Liver (tissue), 9 donors: Measurements from ENCODE around the gene STOML3. TPM values are rescaled to one million over a fixed set of nuclear protein-coding genes. Genes with fewer than 3 reads are reported as not detected.

Experiments
- DNase-seq: peaks from one replicate; pipeline ENCODE4 v3.0.0-alpha.2; 2017; ENCODE audit warnings: low spot score
- H3K27ac ChIP-seq, 2 donors: one replicate each; pipeline ENCODE4 v1.7.0; 2013; ENCODE audit warnings: inconsistent platforms in 2 of 2, low read length in 2 of 2, control low read depth in 1 of 2, low read depth in 1 of 2, mild to moderate bottlenecking in 1 of 2
- H3K27me3 ChIP-seq, 4 donors: one replicate each; pipeline versions ENCODE4 v1.6.1 to v1.7.0; 2013; ENCODE audit warnings: low read length in 3 of 4, inconsistent platforms in 1 of 4, mild to moderate bottlenecking in 1 of 4, moderate library complexity in 1 of 4; ENCODE audit not compliant: control insufficient read depth in 4 of 4, insufficient read depth in 4 of 4
- H3K36me3 ChIP-seq, 4 donors: one replicate each; pipeline versions ENCODE4 v1.6.1 to v1.7.0; 2013; ENCODE audit warnings: low read length in 3 of 4, mild to moderate bottlenecking in 3 of 4, low read depth in 1 of 4, moderate library complexity in 1 of 4; ENCODE audit not compliant: control insufficient read depth in 4 of 4, insufficient read depth in 3 of 4
- H3K4me1 ChIP-seq, 4 donors: one replicate each; pipeline versions ENCODE4 v1.6.1 to v1.7.0; 2013; ENCODE audit warnings: low read length in 3 of 4, mild to moderate bottlenecking in 3 of 4, moderate library complexity in 1 of 4; ENCODE audit not compliant: control insufficient read depth in 4 of 4, insufficient read depth in 4 of 4
- H3K4me3 ChIP-seq, 3 donors: one replicate each; pipeline versions ENCODE4 v1.6.1 to v1.7.0; 2013; ENCODE audit warnings: low read length in 3 of 3, control low read depth in 1 of 3, low read depth in 1 of 3, mild to moderate bottlenecking in 1 of 3
- H3K9ac ChIP-seq, 2 donors: one replicate each; pipeline ENCODE4 v1.7.0; 2013; ENCODE audit warnings: low read length in 2 of 2, mild to moderate bottlenecking in 2 of 2, moderate library complexity in 2 of 2, control low read depth in 1 of 2, low read depth in 1 of 2
- H3K9me3 ChIP-seq, 4 donors: one replicate each; pipeline versions ENCODE4 v1.6.1 to v1.7.0; 2013; ENCODE audit warnings: low read length in 3 of 4; ENCODE audit not compliant: control insufficient read depth in 4 of 4
- ATF3 ChIP-seq: IDR thresholded peaks from 2 replicates; pipeline ENCODE4 v1.6.1; 2016; ENCODE audit warnings: antibody characterized with exemption
- CTCF ChIP-seq: fragments of 150-350 bp; IDR thresholded peaks from 2 replicates; pipeline ENCODE4 v1.5.1; 2017; ENCODE audit warnings: improper control_type of control experiment, low read depth, low read length; ENCODE audit not compliant: missing input control
- EGR1 ChIP-seq, 2 donors: IDR thresholded peaks; 2 replicates each; pipeline ENCODE4 v1.6.1; 2016 to 2018; ENCODE audit warnings: antibody characterized with exemption in 2 of 2, low read depth in 2 of 2
- FOXA1 ChIP-seq: IDR thresholded peaks from 2 replicates; pipeline ENCODE4 v1.6.1; 2016; ENCODE audit warnings: antibody characterized with exemption
- FOXA2 ChIP-seq: IDR thresholded peaks from 2 replicates; pipeline ENCODE4 v1.6.1; 2016; ENCODE audit warnings: antibody characterized with exemption
- GABPA ChIP-seq, 2 donors: IDR thresholded peaks in 1 of 2; conservative IDR thresholded peaks in 1 of 2; 2 replicates each; pipeline ENCODE4 v1.6.1; 2016; ENCODE audit warnings: antibody characterized with exemption in 2 of 2, mild to moderate bottlenecking in 1 of 2, moderate library complexity in 1 of 2
- HNF4A ChIP-seq, 2 donors: conservative IDR thresholded peaks; 2 replicates each; pipeline ENCODE4 v1.6.1; 2016; ENCODE audit warnings: antibody characterized with exemption in 2 of 2, mild to moderate bottlenecking in 2 of 2
- HNF4G ChIP-seq: IDR thresholded peaks from 2 replicates; pipeline ENCODE4 v1.6.1; 2016; ENCODE audit warnings: antibody characterized with exemption
- JUND ChIP-seq, 2 donors: IDR thresholded peaks; 2 replicates each; pipeline ENCODE4 v1.6.1; 2016; ENCODE audit warnings: antibody characterized with exemption in 2 of 2
- MAX ChIP-seq: IDR thresholded peaks from 2 replicates; pipeline ENCODE4 v1.6.1; 2016; ENCODE audit warnings: antibody characterized with exemption
- NR2F2 ChIP-seq: IDR thresholded peaks from 2 replicates; pipeline ENCODE4 v1.6.1; 2016; ENCODE audit warnings: antibody characterized with exemption
- RAD21 ChIP-seq, 2 donors: IDR thresholded peaks; 2 replicates each; pipeline ENCODE4 v1.6.1; 2016; ENCODE audit warnings: antibody characterized with exemption in 2 of 2, mild to moderate bottlenecking in 2 of 2
- REST ChIP-seq: IDR thresholded peaks from 2 replicates; pipeline ENCODE4 v1.6.1; 2016; ENCODE audit warnings: antibody characterized with exemption, mild to moderate bottlenecking
- RXRA ChIP-seq, 2 donors: IDR thresholded peaks; 2 replicates each; pipeline ENCODE4 v1.6.1; 2017 to 2018; ENCODE audit warnings: antibody characterized with exemption in 2 of 2, mild to moderate bottlenecking in 1 of 2
- SP1 ChIP-seq: IDR thresholded peaks from 2 replicates; pipeline ENCODE4 v1.6.1; 2018; ENCODE audit warnings: antibody characterized with exemption, mild to moderate bottlenecking
- TAF1 ChIP-seq: conservative IDR thresholded peaks from 2 replicates; pipeline ENCODE4 v1.6.1; 2016; ENCODE audit warnings: antibody characterized with exemption, mild to moderate bottlenecking
- YY1 ChIP-seq: IDR thresholded peaks from 2 replicates; pipeline ENCODE4 v1.6.1; 2016; ENCODE audit warnings: antibody characterized with exemption, mild to moderate bottlenecking
- ZBTB33 ChIP-seq: IDR thresholded peaks from 2 replicates; pipeline ENCODE4 v1.6.1; 2016; ENCODE audit warnings: antibody characterized with exemption
- WGBS: extraction: QIAGEN DNeasy Blood & Tissue Kit; methylation state at CpG from one replicate; pipeline ENCODE4 v1.1.7; 2013; 5-methylcytosine and 5-hydroxymethylcytosine counted together
- polyA plus RNA-seq, 2 donors: library from polyadenylated mRNA; stranded (reverse) in 1 of 2; unstranded in 1 of 2; fragments of 200-250 nt in 1 of 2; fragments of >200 nt in 1 of 2; fragmentation: Nextera tagmentation in 1 of 2; extraction: Ambion mirVana in 1 of 2; gene quantifications; one replicate each; pipeline versions ENCODE4 v1.2.1 to v1.2.3, GENCODE V29; 2013 to 2015
- total RNA-seq, 2 donors: library from RNA; depleted of rRNA; stranded (reverse); fragments of >200 nt; gene quantifications; one replicate each; pipeline ENCODE4 v1.2.3, GENCODE V29; 2014
- donor health status: healthy.
- donor health status: healthy.
- donor health status: healthy.
- donor health status: healthy.
- donor health status: healthy.

Gene STOML3
- total and polyA plus RNA-seq, 4 donors, result not detected

GRCh38 chr13:39037880-39038568, 47.4 kb upstream of the STOML3 start, which contains the start of the genes NHLRC3 and PROSER1:
Gene NHLRC3, plus strand, starts transcription at chr13:39038456. Its CDS starts 184 bp downstream, at chr13:39038640.
Gene PROSER1, minus strand, starts transcription at chr13:39038089. Its CDS starts 847 bp downstream, at chr13:39037242.
- TF ChIP-seq CTCF (no peak), SP1 (no peak), ATF3 (no peak), NR2F2 (peak; percentile 74), HNF4G (no peak), TAF1 (peak; percentile 69), MAX (peak; percentile 74), ZBTB33 (peak; percentile 51), JUND (IDR thresholded peaks at IDR 0.05) (peak in 1 of 2 donors; percentile 16), REST (peak; percentile 69), EGR1 (IDR thresholded peaks at IDR 0.05; ENCODE audit: low read depth in 2 of 2) (no peak), FOXA2 (no peak), YY1 (peak; percentile 79), HNF4A (conservative IDR thresholded peaks at IDR 0.05) (peak in 1 of 2 donors; percentile 57), RXRA (IDR thresholded peaks at IDR 0.05) (peak; percentile 35 to 52), FOXA1 (no peak), RAD21 (IDR thresholded peaks at IDR 0.05) (no peak), GABPA (IDR thresholded peaks at IDR 0.05 in 1 of 2, conservative IDR thresholded peaks at IDR 0.05 in 1 of 2) (peak; percentile 18 to 66)
- Histone ChIP-seq H3K9me3 (no peaks in the 10 kb centered on the region), H3K4me3 (peak within 1 kb of the TSS; percentile 63 to 100 (median 90)), H3K36me3 (no peaks in the 10 kb centered on the region), H3K27me3 (no peaks in the 10 kb centered on the region), H3K4me1 (peaks cover 6 to 49% (median 30%) of the 10 kb centered on the region in 4 donors), H3K9ac (peak within 1 kb of the TSS; percentile 71 to 85), H3K27ac (peak within 1 kb of the TSS; percentile 79 to 96)
- peak; percentile 83 for DNase-seq
- WGBS, result under 1% methylated on average over 41 of the region's 41 CpGs
